Ascending aorta (tissue), 2 donors: Measurements from ENCODE around the gene HLTF. TPM values are rescaled to one million over a fixed set of nuclear protein-coding genes. Genes with fewer than 3 reads are reported as not detected.
A peak's percentile ranks its signal among the peaks of the same experiment; 100 is the strongest.

ENCODE experiments used
- DNase-seq, 2 donors: peaks; one replicate each; pipeline ENCODE4 v3.0.0-alpha.2; 2019; ENCODE audit warnings: low spot score in 2 of 2
- H3K27ac ChIP-seq, 2 donors: fragments of 200-600 bp; sonication (generic); one replicate each; pipeline ENCODE4 v1.5.1; 2016 to 2017; ENCODE audit warnings: mild to moderate bottlenecking in 1 of 2
- H3K27me3 ChIP-seq: fragments of 200-600 bp; sonication (generic); one replicate; pipeline ENCODE4 v1.5.1; 2017
- H3K36me3 ChIP-seq, 2 donors: fragments of 200-600 bp; sonication (generic); one replicate each; pipeline ENCODE4 v1.5.1; 2016
- H3K4me1 ChIP-seq, 2 donors: fragments of 200-600 bp; sonication (generic); one replicate each; pipeline ENCODE4 v1.5.1; 2016 to 2017; ENCODE audit warnings: mild to moderate bottlenecking in 1 of 2
- H3K4me3 ChIP-seq, 2 donors: fragments of 200-600 bp; sonication (generic); one replicate each; pipeline ENCODE4 v1.5.1; 2016 to 2017; ENCODE audit warnings: mild to moderate bottlenecking in 1 of 2
- H3K9me3 ChIP-seq, 2 donors: fragments of 200-600 bp; sonication (generic); one replicate each; pipeline ENCODE4 v1.5.1; 2016
- CTCF ChIP-seq, 3 experiments: fragments of 200-600 bp in 2 of 3; fragments of 450-650 bp in 1 of 3; sonication (generic) in 2 of 3; IDR thresholded peaks; one replicate each; pipeline ENCODE4 v1.5.1; 2016 to 2019; ENCODE audit warnings: antibody characterized with exemption in 3 of 3, mild to moderate bottlenecking in 1 of 3, moderate library complexity in 1 of 3
- intact Hi-C: fragments of 100-400 bp; cut with DNase I; formaldehyde crosslinking; loops from one replicate; pipeline ENCODE4 v1.15.1; 2023
- total RNA-seq: library from RNA; depleted of rRNA; stranded (reverse); fragments of >200 nt; gene quantifications from one replicate; pipeline ENCODE4 v1.1.0, GENCODE V29; 2016

Gene HLTF
- total RNA-seq, 1 donor from 2014 or later = 136 TPM

- no peaks in the 10 kb centered on the region for H3K9me3 ChIP-seq
- DNase-seq = no peak
- intact Hi-C loops = no loop called here
- no peak overlapping the region for H3K4me3 ChIP-seq
- peaks cover 0 to 7% of the 10 kb centered on the region in 2 donors for H3K4me1 ChIP-seq
- no peak for TF ChIP-seq CTCF (IDR thresholded peaks at IDR 0.05)
- peaks cover 24 to 48% of the 10 kb centered on the region in 2 donors for H3K36me3 ChIP-seq
- H3K27ac ChIP-seq = peak overlapping the region in 1 of 2 donors; percentile 2
- H3K27me3 ChIP-seq = no peaks in the 10 kb centered on the region
These were observed 78.6 kb downstream of the HLTF start for GRCh38 chr3:149007567-149008257.

GRCh38 chr3:149005416-149005815, 80.9 kb downstream of the HLTF start:
- Histone ChIP-seq H3K27me3 (no peaks in the 10 kb centered on the region), H3K4me1 (no peaks in the 10 kb centered on the region), H3K36me3 (peaks cover 23 to 50% of the 10 kb centered on the region in 2 donors), H3K4me3 (no peak overlapping the region), H3K9me3 (no peaks in the 10 kb centered on the region), H3K27ac (peak overlapping the region in 1 of 2 donors; percentile 63)
- DNase-seq = no peak
- TF ChIP-seq CTCF (IDR thresholded peaks at IDR 0.05) = no peak
- intact Hi-C loops = no loop called here

GRCh38 chr3:149004622-149005021, 81.7 kb downstream of the HLTF start:
- DNase-seq = no peak
- Histone ChIP-seq H3K36me3 (peaks cover 17 to 50% of the 10 kb centered on the region in 2 donors), H3K4me1 (no peaks in the 10 kb centered on the region), H3K27me3 (no peaks in the 10 kb centered on the region), H3K4me3 (no peak overlapping the region), H3K27ac (peak overlapping the region; percentile 29 to 63), H3K9me3 (no peaks in the 10 kb centered on the region)
- TF ChIP-seq CTCF (IDR thresholded peaks at IDR 0.05) = no peak
- intact Hi-C loops = no loop called here

GRCh38 chr3:149003653-149004305, 82.6 kb downstream of the HLTF start:
- no peak for TF ChIP-seq CTCF (IDR thresholded peaks at IDR 0.05)
- Histone ChIP-seq H3K27me3 (no peaks in the 10 kb centered on the region), H3K27ac (peak overlapping the region; percentile 3 to 63), H3K4me1 (no peaks in the 10 kb centered on the region), H3K4me3 (no peak overlapping the region), H3K9me3 (no peaks in the 10 kb centered on the region), H3K36me3 (peaks cover 16 to 44% of the 10 kb centered on the region in 2 donors)
- DNase-seq = no peak
- intact Hi-C loops = no loop called here

GRCh38 chr3:149001727-149002126, 84.6 kb downstream of the HLTF start:
- peaks cover 0 to 7% of the 10 kb centered on the region in 2 donors for H3K4me1 ChIP-seq
- intact Hi-C loops = no loop called here
- no peak overlapping the region for H3K27ac ChIP-seq
- no peak overlapping the region for H3K4me3 ChIP-seq
- no peaks in the 10 kb centered on the region for H3K9me3 ChIP-seq
- H3K36me3 ChIP-seq = peaks cover 6 to 35% of the 10 kb centered on the region in 2 donors
- H3K27me3 ChIP-seq = no peaks in the 10 kb centered on the region
- TF ChIP-seq CTCF (IDR thresholded peaks at IDR 0.05) = no peak
- no peak for DNase-seq
